SK-N-SH treated with all-trans-retinoic acid at 6 μM for 48 hours (cell line): Measurements from ENCODE around the gene SERPINE2.
"Not testable (repeated sequence)": the region's sequence is repeated elsewhere in the genome, so short reads cannot be mapped to it uniquely, and the experiment has no call there.

ENCODE experiments used
- GLIS3 ChIP-seq: fragments of 250-450 bp; sonication (Bioruptor Pico); IDR thresholded peaks from 2 replicates; pipeline ENCODE4 v1.5.0; 2020; ENCODE audit warnings: mild to moderate bottlenecking, moderate library complexity
- SNAI2 ChIP-seq: fragments of 250-450 bp; sonication (Bioruptor Pico); IDR thresholded peaks from 2 replicates; pipeline ENCODE4 v1.5.0; 2020; ENCODE audit warnings: mild to moderate bottlenecking, moderate library complexity
- ZFP3 ChIP-seq: fragments of 250-450 bp; sonication (Bioruptor Pico); IDR thresholded peaks from 2 replicates; pipeline ENCODE4 v1.5.0; 2020; ENCODE audit warnings: mild to moderate bottlenecking, moderate library complexity
- ZFP30 ChIP-seq: fragments of 450-650 bp; formaldehyde crosslinking; IDR thresholded peaks from 2 replicates; pipeline ENCODE4 v1.5.0; 2022; ENCODE audit warnings: mild to moderate bottlenecking, moderate library complexity
- TF ChIP-seq, protein P1 (sequence below): fragments of 250-450 bp; sonication (Bioruptor Pico); IDR thresholded peaks from 2 replicates; pipeline ENCODE4 v1.5.1; 2021; ENCODE audit warnings: mild to moderate bottlenecking, moderate library complexity

DNA sequence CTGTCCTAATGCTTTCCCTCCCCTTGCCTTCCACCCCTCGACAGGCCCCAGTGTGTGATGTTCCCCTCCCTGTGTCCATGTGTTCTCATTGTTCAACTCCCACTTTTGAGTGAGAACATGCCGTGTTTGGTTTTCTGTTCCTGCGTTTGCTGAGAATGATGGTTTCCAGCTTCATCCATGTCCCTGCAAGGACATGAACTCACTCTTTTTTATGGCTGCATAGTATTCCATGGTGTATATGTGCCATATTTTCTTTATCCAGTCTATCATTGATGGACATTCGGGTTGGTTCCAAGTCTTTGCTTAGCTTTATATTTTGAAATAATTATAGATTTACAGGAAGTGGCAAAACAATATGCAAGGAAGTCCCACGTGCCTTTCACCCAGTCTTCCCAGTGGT lies 38.4 kb downstream of the SERPINE2 start:
- TF ChIP-seq ZFP3; GLIS3 (CRISPR knock-in tag); ZFP30; SNAI2 (CRISPR knock-in tag): not testable (repeated sequence)
- TF ChIP-seq, protein P1, sequence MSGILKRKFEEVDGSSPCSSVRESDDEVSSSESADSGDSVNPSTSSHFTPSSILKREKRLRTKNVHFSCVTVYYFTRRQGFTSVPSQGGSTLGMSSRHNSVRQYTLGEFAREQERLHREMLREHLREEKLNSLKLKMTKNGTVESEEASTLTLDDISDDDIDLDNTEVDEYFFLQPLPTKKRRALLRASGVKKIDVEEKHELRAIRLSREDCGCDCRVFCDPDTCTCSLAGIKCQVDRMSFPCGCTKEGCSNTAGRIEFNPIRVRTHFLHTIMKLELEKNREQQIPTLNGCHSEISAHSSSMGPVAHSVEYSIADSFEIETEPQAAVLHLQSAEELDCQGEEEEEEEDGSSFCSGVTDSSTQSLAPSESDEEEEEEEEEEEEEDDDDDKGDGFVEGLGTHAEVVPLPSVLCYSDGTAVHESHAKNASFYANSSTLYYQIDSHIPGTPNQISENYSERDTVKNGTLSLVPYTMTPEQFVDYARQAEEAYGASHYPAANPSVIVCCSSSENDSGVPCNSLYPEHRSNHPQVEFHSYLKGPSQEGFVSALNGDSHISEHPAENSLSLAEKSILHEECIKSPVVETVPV (CRISPR knock-in tag) = not testable (repeated sequence)
